ENCODE data around the gene RHOXF2.
"Not testable (repeated sequence)": the region's sequence is repeated elsewhere in the genome, so short reads cannot be mapped to it uniquely, and the experiment has no call there.

- not testable (repeated sequence) for TF ChIP-seq CTCF, EZH2, EZH2phosphoT487 (IDR thresholded peaks at IDR 0.05)
Observed at GRCh38 chrX:120128306-120128846, 30.0 kb upstream of the RHOXF2 start.
